D721Med (cell line): ENCODE results near the gene GNB2.
"Not testable (repeated sequence)": the region's sequence is repeated elsewhere in the genome, so short reads cannot be mapped to it uniquely, and the experiment has no call there.

Source experiments
- DNase-seq: peaks from one replicate; pipeline ENCODE4 v3.0.0; 2011; ENCODE audit warnings: low spot score; ENCODE audit not compliant: insufficient read length
- FAIRE-seq: peaks from 2 replicates; lab custom pipeline; 2011; peaks lifted over from hg19 to GRCh38; lab: Jason Lieb, UNC
- TF ChIP-seq, protein P1 (sequence below): IDR thresholded peaks from 2 replicates; pipeline ENCODE4 v1.5.1; 2012; ENCODE audit warnings: mild to moderate bottlenecking, control low read depth; ENCODE audit not compliant: insufficient read depth; ENCODE audit errors: missing control alignments

Gene GNB2

DNA sequence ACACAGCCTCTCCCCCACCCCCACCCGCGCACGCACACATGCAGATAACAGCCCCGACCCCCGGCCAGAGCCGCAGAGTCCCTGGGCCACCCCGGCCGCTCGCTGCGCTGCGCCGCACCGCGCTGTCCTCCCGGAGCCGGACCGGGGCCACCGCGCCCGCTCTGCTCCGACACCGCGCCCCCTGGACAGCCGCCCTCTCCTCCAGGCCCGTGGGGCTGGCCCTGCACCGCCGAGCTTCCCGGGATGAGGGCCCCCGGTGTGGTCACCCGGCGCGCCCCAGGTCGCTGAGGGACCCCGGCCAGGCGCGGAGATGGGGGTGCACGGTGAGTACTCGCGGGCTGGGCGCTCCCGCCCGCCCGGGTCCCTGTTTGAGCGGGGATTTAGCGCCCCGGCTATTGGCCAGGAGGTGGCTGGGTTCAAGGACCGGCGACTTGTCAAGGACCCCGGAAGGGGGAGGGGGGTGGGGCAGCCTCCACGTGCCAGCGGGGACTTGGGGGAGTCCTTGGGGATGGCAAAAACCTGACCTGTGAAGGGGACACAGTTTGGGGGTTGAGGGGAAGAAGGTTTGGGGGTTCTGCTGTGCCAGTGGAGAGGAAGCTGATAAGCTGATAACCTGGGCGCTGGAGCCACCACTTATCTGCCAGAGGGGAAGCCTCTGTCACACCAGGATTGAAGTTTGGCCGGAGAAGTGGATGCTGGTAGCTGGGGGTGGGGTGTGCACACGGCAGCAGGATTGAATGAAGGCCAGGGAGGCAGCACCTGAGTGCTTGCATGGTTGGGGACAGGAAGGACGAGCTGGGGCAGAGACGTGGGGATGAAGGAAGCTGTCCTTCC is 47.3 kb downstream of the GNB2 start:
- FAIRE-seq: no peak
- no peak for DNase-seq
- TF ChIP-seq, protein P1, sequence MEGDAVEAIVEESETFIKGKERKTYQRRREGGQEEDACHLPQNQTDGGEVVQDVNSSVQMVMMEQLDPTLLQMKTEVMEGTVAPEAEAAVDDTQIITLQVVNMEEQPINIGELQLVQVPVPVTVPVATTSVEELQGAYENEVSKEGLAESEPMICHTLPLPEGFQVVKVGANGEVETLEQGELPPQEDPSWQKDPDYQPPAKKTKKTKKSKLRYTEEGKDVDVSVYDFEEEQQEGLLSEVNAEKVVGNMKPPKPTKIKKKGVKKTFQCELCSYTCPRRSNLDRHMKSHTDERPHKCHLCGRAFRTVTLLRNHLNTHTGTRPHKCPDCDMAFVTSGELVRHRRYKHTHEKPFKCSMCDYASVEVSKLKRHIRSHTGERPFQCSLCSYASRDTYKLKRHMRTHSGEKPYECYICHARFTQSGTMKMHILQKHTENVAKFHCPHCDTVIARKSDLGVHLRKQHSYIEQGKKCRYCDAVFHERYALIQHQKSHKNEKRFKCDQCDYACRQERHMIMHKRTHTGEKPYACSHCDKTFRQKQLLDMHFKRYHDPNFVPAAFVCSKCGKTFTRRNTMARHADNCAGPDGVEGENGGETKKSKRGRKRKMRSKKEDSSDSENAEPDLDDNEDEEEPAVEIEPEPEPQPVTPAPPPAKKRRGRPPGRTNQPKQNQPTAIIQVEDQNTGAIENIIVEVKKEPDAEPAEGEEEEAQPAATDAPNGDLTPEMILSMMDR: no peak

DNA sequence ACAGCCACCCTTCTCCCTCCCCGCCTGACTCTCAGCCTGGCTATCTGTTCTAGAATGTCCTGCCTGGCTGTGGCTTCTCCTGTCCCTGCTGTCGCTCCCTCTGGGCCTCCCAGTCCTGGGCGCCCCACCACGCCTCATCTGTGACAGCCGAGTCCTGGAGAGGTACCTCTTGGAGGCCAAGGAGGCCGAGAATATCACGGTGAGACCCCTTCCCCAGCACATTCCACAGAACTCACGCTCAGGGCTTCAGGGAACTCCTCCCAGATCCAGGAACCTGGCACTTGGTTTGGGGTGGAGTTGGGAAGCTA is 47.9 kb downstream of the GNB2 start:
- no peak for FAIRE-seq
- TF ChIP-seq, protein P1: no peak
- no peak for DNase-seq

- DNase-seq: no peak
- TF ChIP-seq, protein P1: no peak
Measured at GRCh38 chr7:100722480-100723212, 49.1 kb downstream of the GNB2 start.

DNA sequence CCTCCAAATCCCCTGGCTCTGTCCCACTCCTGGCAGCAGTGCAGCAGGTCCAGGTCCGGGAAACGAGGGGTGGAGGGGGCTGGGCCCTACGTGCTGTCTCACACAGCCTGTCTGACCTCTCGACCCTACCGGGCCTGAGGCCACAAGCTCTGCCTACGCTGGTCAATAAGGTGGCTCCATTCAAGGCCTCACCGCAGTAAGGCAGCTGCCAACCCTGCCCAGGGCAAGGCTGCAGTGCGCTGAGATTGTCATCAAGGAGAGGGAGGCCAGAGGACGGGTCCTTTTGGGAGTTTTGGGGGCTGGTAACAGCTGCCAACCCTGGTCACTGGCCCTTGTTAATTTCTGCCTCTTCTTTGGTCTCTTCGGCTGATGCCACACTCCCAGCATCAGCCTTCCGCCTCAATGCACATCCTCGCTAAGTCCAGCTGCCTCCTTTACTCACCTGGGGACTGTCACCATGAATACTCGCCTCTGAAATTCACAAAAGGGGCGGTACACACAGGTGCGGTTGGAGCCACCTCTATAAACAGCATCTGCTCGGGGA is 50.3 kb downstream of the GNB2 start:
- TF ChIP-seq, protein P1: no peak
- DNase-seq: no peak
- FAIRE-seq: no peak

More at GRCh38 chr7:100722480-100723212, 49.1 kb downstream of the GNB2 start:
- no peak for FAIRE-seq

GRCh38 chr7:100724364-100724763 is 50.8 kb downstream of the GNB2 start:
- not testable (repeated sequence) for FAIRE-seq, DNase-seq

GRCh38 chr7:100726996-100727761 is 53.6 kb downstream of the GNB2 start:
- FAIRE-seq: no peak
- no peak for DNase-seq
- TF ChIP-seq, protein P1: no peak

DNA sequence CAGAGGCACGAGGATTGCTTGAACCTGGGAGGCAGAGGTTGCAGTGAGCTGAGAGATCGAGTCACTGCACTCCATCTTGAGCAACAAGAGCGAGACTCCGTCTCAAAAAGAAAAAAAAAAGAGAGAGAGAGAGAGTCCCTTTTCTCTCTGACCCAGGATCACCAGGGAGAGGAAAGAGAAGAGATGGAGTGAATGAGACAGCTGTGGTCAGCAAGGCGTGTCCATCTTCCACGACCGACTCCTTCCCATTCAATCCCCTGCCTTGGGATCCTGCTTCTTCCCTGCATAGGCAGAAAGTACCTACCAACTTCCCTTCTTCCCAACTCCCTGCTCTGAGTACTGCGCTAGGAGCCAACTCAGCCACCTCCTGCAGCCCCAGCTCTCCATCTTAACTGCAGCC is 54.7 kb downstream of the GNB2 start:
- DNase-seq (no peak), FAIRE-seq (no peak)
- TF ChIP-seq, protein P1: no peak
